GM21529 (cell line): Measurements from ENCODE around the gene PTPRB.

Source experiments
- ATAC-seq: cut with Tn5 transposase; IDR thresholded peaks from one replicate; pipeline ENCODE4 v1.9.1; 2021; ENCODE audit not compliant: unreplicated experiment

The PTPRB gene

DNA sequence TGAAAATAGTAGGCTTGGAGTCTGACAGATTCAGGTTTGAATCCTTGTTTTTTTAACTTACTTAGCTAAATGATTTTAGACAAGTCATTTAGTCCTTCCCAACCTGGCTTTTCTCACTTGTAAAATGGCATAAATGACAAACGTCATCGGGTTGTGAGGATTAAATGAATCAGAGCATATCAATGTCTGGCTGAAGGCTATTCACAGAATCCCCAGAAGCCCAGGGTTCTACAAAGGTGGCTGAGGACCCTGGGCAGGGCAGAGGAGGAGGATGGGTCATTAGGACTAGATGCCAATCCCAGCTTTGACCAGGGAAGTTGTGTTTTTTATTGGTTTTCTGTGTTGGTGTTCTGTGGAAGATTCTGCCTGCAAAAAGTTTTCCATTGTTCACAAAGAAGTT lies 7.6 kb upstream of the PTPRB start:
- no peak for ATAC-seq

DNA sequence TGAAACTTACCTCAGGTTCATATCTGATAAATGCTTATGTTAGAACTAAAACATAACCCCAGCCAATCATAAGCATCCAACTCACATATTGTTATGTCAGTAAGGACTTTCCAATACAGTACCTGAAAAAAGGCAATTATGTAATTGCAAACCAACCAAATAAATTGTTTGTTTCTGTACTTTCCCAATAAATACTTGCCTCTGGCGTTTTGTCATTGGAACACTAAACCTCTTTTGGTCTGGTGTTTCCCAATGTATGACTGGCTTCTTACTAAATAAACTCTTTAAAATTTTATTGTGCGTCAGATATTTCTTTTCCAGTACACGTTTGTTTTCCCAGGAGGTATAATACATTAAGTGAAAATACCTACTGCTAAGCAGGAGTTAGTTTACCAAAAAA lies 6.7 kb upstream of the PTPRB start:
- no peak for ATAC-seq

DNA sequence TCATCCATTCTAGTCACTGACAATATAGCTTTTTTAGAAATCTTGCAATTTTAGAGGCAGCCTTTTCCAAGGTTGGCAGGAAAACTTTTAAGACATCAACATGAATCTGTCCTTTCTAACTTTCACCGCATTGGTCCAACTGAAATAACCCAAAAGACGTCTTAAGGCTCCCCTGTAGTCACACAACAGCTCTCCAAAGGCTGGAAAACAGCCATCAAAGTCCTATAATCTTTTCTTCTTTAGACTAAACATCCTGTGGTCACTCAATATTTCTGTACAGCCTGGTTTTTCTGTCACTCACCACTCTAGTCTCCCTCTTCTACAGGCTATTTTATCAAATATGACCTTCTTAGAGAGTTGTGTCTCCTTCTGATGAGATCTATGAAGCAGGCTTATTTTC lies 4.5 kb upstream of the PTPRB start:
- ATAC-seq = no peak

DNA sequence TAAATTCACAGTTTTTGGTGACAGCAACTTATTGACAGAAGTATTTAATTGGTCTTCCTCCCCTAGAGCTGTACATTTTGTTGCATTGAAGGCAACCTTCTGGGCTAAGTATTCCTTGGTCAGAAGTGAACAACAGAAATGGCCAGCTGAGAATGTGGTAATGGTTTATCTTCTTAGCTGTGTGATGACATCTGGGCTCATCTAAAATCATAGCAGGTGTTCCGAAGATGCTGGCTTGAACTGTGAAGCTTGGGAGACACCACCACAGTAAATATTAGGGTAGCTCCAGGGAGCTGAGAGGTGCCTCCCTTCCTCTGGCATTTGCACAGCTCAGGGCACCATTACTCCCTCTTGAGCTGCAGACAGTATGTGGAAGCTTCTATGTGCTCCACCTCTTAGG lies 3.7 kb upstream of the PTPRB start:
- no peak for ATAC-seq

DNA sequence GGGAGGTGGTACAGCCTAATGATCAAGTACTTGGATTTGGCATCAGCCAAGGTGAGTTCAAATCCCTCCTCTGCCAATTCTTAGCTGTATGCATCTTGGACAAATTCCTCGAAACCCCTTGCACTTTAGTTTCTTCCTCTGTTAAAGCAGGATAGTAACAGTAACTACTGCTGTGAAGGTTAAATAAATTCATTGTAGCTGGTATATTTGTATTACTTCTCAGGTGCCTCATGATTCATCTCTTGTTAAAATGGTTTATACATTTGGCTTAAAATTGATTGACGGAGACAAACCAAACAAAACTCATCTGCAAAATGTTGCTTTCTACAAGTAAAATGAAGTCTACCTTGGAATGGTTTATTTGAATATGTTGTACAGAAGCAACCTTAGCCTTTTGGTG lies 2.3 kb upstream of the PTPRB start:
- ATAC-seq = no peak

DNA sequence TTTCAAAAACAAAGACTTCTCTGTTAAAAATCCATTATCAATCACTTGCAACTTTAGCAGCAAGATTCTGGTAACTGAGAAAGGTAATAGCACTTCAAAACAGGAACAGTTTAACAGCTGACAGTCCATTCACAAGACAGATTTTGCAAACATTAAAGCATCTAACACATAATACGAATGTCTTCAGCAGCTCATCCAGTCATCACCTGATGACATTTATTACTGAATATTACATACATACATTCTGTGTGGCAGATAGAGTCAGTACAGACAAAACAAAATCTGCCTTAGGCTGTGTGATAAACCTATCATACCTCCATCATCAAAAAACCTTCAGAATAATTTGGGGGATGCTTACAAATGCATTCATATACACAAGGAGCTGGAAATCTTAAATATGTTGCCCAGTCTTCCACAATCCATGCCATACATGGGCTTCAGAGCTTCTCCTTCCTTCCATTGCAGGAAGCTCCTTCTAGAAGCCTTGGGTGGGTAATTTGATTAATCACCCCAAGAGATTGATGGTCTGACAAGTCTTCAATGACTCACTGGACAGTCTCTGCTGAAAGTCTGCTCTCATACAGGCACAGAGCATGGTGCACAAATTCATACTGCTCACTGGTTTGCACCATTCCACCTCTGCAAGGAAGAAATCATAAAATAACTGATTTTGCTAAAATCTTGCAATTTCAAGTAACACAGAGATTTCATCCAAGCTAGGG lies 1.6 kb upstream of the PTPRB start:
- no peak for ATAC-seq

DNA sequence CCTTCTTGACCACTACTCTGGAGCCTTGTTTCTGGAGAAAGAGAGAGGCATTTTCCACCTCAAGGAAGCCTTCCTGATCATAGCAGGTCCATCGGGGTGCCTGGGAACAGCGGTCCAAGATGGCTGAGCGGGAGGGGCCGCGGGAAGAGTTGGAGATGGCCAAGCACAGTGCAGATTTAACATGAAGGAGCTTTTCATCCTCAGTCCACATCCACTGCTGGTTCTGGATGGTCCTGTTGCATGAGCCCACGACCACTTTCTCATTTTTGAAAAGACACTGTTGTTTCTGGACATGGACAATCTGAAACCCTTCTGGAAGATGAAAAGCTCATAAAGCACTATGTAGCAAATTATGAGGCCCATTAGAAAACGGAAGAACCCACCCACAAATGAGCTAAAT lies 1.5 kb downstream of the PTPRB start:
- ATAC-seq = no peak

DNA sequence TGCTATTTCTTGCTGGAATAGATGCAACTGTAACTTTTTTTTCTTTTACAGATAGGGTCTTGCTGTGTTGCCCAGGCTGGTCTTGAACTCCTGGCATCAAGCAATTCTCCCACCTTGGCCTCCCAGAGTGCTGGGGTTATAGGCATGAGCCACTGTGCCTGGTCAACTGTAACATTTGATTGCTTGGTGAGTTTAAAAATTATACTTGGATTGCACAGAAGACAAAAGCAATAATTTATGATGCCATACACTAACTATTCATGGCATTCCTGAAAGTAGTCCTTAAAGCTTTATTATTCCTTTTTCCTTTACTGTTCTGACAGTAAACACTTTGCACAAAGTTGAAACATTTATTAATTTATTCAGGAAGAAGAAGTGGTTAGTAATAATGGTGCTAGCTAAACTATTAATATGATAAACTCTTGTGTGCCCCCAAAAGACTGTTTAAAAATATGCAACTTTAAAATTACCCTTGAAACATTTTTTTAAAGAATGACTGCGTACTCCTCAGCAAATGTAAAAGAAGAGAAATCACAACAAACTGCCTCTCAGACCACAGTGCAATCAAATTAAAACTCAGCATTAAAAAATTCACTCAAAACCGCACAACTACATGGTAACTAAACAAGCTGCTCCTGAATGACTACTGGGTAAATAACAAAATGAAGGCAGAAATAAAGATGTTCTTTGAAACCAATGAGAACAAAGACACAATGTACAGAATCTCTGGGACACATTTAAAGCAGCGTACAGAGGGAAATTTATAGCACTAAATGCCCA lies 8.3 kb downstream of the PTPRB start:
- ATAC-seq = no peak

DNA sequence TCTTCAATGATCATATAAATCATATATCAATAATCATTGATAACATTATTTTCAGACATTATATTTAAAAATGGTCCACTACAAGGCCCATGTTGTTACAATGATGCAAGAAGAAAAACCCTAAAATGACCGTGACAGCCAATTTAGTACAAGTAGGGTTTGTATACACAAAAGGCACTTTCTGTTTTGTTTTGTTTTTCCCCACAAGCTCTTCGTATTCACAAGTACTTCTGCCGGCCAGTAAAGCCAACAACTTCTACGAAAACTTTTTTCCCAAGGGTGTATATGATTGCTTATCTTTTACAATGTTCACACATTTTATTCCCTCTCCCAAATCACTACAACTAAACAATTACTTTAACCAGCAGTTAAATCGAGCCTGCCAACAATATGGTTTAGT lies 9.6 kb downstream of the PTPRB start:
- ATAC-seq = no peak

DNA sequence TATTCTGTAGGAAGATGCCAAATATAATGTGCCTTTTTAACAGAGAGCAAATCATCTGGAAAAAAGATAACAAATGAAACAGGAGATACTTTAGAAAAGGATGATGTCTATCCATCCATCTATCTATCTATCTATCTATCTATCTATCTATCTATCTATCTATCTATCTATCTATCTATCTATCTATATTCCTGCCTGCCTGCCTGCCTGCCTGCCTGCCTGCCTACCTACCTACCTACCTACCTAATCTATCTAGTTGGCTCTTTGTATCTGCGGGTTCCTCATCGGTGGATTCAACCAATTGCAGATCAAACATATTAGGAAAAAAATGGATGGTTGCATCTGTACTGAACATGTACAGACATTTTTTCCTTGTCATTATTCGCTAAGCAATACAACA lies 11.0 kb downstream of the PTPRB start:
- no peak for ATAC-seq

DNA sequence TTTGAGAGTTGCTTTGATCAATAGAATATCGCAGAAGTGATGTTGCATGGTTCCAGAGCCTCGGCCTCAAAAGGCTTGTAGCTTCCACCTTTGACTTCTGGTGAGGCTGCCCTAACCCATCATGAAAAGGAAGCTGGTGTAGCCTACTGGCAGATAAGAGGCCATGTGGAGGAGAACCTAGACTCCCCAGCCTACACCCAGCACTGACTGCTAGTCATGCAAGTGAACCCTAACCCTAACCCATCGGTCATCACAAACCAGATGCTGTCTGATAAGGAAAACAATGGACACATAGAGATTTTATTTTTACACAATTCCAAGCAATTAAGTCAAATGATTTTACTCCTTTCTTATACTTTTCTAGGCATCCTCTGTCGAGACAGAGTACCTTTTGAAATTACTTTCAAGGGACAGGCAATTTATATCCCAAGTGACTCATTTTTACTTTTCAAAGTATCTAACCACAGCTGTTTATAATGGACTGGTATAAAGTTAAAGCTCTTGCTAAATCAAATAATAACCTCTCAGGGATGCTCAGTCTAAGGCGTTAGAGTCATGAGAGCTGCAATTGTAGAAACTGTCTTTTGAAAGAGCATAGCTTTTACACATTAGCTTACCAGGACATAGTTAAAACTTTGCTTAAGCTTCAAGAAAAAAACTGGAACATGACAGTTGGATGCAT lies 17.6 kb downstream of the PTPRB start:
- no peak for ATAC-seq

DNA sequence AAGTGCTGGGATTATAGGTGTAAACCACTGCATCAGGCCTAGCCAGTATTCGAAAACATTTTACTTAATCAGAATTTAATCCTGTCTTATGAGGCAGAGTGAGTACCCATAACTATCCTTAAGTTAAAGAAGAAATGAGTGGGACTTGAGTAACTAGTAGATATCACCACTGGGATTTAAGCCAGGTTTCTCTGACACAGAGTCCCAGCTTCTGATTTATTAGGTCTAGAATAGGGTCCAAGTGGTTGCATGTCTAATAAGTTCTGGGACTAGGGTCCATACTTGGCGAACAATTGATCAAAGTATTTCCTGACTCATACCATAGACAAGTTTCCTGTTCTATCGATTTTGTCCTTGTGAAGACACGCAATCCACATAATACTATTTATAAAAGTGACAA lies 18.9 kb downstream of the PTPRB start:
- ATAC-seq = no peak

DNA sequence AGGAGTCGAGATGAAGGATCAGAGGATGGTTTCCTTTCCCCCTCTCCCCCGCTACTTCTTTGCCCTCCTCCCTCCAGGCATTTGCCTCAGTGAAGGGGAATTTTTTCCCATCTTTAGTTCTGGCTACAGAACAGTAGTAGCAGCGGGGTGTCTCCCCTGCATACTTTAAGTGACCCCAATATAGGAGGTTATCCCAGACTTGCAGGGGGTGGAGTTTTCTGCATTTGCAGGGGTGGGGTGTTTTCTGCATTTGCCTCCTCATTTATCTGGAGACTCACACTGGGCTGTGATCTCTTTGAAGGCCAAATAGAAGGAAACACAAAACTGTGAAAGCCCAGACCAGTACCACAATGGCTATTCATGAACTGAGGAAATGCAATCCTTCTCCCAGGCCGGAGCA lies 19.8 kb downstream of the PTPRB start:
- no peak for ATAC-seq

DNA sequence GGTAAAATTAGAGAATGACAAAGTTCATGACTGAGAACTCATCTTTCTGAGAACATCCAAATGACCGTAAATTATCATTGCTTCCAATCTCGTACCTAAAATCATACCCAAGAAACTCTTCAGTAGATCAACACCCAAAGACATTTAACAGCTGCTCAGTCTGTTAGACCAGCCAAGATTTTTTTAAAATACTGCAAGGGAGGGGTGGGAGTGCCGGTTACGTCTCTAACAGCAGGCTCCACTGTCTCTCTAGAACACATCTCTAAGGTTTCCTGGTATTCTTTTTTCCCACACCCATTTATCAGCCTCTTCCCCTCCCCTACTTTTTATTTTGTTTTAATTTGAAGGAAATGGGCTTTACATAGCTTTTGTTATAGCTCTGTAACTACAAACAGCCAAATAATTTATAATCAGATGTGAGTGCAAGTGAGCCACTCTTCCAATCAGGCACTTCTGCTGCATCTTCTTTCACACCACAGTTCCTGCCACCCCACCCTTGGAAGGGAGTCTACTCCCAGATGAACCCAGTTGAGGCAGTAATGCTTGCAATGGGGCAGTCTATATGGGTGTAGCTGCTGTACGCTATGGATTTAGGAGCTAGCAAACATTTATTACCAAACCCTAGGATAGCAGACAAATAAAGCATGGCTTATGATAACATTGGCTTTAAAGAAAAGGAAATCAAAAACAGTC lies 21.9 kb downstream of the PTPRB start:
- ATAC-seq = no peak

DNA sequence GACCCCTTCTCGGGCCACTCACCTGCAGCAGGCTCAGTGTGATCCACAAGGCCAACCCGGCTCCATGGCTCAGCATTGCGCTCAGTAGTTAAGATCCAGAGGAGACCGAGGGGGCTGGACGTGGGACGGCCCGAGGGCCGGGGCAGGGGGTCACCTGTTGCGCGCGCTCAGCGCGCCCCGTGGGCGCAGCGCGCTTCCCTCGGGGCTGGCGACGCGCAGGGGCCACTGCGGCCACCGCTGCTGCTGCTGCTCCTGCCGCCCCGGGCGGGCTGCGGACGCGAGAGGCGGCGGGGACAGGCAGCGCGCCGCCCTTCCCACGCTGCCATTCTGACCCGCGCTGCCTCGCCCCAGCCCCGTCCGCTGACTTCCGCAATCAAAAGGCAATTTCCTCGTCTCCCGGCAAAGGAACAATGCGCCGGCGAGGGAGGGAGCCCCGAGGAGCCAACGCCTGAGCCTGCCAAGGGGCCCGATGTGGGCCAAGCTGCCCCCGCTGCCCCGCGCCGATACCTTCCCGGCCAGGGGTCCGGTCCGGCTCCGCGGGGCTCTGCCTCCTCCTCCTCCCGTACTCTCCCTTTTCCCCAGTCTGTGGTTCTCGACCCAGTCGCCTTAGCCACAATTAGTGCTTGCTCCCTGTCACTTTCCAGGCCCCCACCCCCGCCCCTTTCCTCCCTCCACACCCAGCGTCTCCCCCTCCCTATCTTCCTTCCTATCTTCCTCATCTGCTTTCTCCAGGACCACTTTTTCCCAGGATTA lies 27.3 kb downstream of the PTPRB start:
- no peak for ATAC-seq

DNA sequence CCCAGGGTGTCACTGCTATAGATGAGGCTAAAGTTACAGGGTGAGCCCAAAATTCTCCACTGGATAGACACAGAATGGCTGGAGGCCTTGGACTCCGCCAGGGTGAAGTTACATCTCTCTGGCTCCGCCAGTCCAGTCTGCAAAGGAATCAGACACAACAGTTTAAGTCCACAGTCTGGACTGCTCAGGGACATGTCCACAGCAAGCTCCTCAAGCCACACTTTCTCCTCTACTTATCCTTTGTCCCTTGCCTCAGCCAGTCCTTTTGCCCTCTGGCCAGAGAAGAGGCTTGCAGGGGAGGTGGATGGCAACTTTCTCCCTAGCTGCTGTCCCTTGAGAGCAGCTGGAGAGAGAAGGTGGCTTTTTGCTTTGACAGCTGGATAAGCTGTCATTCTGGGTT lies 28.0 kb downstream of the PTPRB start:
- no peak for ATAC-seq

DNA sequence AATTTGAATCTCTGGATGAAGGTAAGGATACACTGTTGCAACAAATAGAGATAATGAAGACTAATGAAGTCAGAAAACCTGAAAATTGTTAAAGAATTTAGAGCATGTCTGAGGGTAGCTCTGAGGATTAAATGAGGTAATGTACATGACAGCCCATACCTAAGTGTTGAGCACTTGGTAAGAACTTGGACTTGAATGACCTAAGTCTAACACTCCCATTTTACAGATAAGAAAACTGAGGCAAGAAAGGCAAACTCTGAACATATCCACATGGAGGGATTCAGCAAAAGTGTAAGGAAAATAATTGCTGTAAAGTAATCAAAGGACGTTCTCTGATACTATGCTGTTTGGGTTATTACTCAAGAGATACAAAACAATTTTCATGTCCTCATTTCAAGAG lies 29.0 kb downstream of the PTPRB start:
- no peak for ATAC-seq

DNA sequence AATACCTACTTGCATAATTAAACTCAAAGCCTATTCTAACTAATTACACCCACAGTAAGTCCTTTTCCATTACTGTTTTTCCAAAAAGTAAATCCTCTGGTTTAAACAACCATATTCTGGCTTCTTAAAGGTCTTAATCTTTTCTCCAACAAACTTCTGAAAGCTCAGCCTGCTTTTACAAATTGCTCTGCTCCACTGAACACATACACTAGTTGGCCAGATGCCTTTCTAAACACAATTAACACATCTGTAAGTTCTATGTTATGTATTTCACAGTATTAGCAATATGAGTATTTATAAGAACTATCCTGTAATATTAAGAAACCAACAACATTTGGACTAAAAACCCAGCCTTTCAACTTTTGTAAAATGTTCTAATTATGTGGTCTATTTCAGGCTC lies 30.1 kb downstream of the PTPRB start:
- no peak for ATAC-seq

DNA sequence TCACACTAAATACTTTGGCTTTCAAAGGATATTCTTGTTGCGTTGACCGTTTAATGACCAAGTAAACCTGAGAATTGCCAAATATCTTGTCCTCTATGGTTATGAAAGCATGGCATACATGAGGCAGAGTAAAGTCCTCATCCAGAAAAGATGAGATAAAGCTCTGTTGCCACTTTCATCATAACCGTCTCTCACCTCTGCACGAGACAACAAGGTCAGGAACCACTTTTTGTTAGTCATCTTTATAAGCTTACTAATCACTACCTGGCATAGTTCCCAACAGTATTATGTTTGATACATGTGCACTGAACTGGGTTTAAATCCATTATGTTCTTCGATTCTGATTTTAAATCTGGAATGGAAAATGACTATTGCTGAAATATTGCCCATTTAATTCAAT lies 31.3 kb downstream of the PTPRB start:
- no peak for ATAC-seq

DNA sequence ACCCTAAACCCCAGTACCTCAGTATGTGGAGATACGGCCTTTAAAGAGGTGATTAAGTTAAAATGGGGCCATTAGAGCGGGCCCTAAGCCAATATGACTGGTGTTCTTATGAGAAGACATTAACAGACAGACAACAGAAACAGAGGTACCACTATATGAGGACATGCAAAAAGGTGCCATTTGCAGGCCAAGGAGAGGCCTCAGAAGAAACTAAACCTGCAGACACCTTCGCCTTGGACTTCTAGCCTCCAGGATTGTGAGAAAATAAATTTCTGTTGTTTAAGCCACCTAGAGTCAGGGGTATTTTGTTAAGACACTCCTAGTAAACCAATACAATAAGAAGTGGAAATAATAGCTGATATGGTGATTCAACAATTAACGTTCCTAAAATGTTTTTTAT lies 32.6 kb downstream of the PTPRB start:
- ATAC-seq = no peak

DNA sequence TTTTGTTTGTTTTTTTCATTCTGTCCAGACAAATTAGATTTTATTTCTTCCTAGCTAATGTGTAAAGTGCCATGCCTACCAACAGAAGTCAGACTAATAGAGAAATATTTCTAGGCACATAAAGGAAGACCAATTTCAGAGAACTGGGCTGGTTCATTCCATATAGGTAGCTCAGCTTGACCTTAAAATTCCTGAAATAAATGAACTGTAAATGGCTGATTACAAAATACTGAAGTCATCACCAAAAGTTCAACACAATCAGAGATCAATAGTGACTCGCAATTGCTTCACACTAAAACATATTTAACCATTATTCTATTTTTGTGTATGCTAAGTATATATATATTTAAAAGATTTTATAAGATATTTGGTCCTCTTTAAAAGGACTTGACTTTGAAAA lies 34.2 kb downstream of the PTPRB start:
- no peak for ATAC-seq
